Keratinocyte (primary cell): ENCODE results near the gene PRR11. TPM values are rescaled to one million over a fixed set of nuclear protein-coding genes. Genes with fewer than 3 reads are reported as not detected.
"Not testable (repeated sequence)": the region's sequence is repeated elsewhere in the genome, so short reads cannot be mapped to it uniquely, and the experiment has no call there.

Experiments used
- DNase-seq: peaks from one replicate; pipeline ENCODE4 v3.0.0-alpha.2; 2011; ENCODE audit warnings: low read depth, missing footprints, low spot score
- FAIRE-seq: peaks from 2 replicates; lab custom pipeline; 2011; peaks lifted over from hg19 to GRCh38; lab: Jason Lieb, UNC
- H2AFZ ChIP-seq: 2 replicates; pipeline ENCODE4 v1.6.0; 2012; ENCODE audit warnings: low read length, control low read depth, inconsistent platforms; ENCODE audit not compliant: control insufficient read depth
- H3K27ac ChIP-seq: 2 replicates; pipeline ENCODE4 v1.5.1; 2011; ENCODE audit warnings: low read length; ENCODE audit not compliant: control insufficient read depth, insufficient read depth
- H3K27me3 ChIP-seq: 3 replicates; pipeline ENCODE4 v1.6.0; 2011; ENCODE audit warnings: low read length; ENCODE audit not compliant: control insufficient read depth, insufficient read depth; ENCODE audit errors: extremely low read depth
- H3K36me3 ChIP-seq, 2 experiments: 2 replicates in 1 of 2; 3 replicates in 1 of 2; pipeline ENCODE4 v1.5.1; 2011; ENCODE audit warnings: low read length in 2 of 2, mild to moderate bottlenecking in 1 of 2; ENCODE audit not compliant: control insufficient read depth in 2 of 2, insufficient read depth in 2 of 2; ENCODE audit errors: extremely low read depth in 1 of 2
- H3K4me1 ChIP-seq: 3 replicates; pipeline ENCODE4 v1.5.1; 2011; ENCODE audit warnings: low read length; ENCODE audit not compliant: control insufficient read depth, insufficient read depth; ENCODE audit errors: extremely low read depth
- H3K4me2 ChIP-seq: 3 replicates; pipeline ENCODE4 v1.6.0; 2011; ENCODE audit warnings: low read depth, low read length; ENCODE audit not compliant: control insufficient read depth, insufficient read depth; ENCODE audit errors: extremely low read depth
- H3K4me3 ChIP-seq, 3 experiments: fragments of 200-600 bp in 1 of 3; sonication (generic) in 1 of 3; 2 replicates in 2 of 3; 3 replicates in 1 of 3; pipeline ENCODE4 v1.5.1; 2011 to 2016; ENCODE audit warnings: low read length in 3 of 3, mild to moderate bottlenecking in 3 of 3, control low read depth in 2 of 3, inconsistent platforms in 1 of 3, low read depth in 1 of 3, mixed read lengths in 1 of 3, mixed run types in 1 of 3, moderate library complexity in 1 of 3; ENCODE audit not compliant: control insufficient read depth in 2 of 3, insufficient read depth in 2 of 3; ENCODE audit errors: extremely low read depth in 1 of 3
- H3K79me2 ChIP-seq: 2 replicates; pipeline ENCODE4 v1.6.0; 2012; ENCODE audit warnings: low read length; ENCODE audit not compliant: control insufficient read depth, insufficient read depth
- H3K9ac ChIP-seq: 3 replicates; pipeline ENCODE4 v1.6.0; 2011; ENCODE audit warnings: low read length; ENCODE audit not compliant: control insufficient read depth, insufficient read depth; ENCODE audit errors: extremely low read depth
- H3K9me1 ChIP-seq: 3 replicates; pipeline ENCODE4 v1.6.0; 2011; ENCODE audit warnings: low read length; ENCODE audit not compliant: control insufficient read depth, insufficient read depth; ENCODE audit errors: extremely low read depth
- H3K9me3 ChIP-seq: 2 replicates; pipeline ENCODE4 v1.5.1; 2012; ENCODE audit warnings: low read depth, low read length; ENCODE audit not compliant: control insufficient read depth
- H4K20me1 ChIP-seq: 3 replicates; pipeline ENCODE4 v1.6.0; 2011; ENCODE audit warnings: low read length; ENCODE audit not compliant: control insufficient read depth, insufficient read depth; ENCODE audit errors: extremely low read depth
- CTCF ChIP-seq, 3 experiments: IDR thresholded peaks in 1 of 3; conservative IDR thresholded peaks in 1 of 3; optimal IDR thresholded peaks in 1 of 3; 2 replicates in 2 of 3; 3 replicates in 1 of 3; pipeline versions ENCODE3 to v1.5.1; 2011; ENCODE audit warnings: low read length in 3 of 3, mild to moderate bottlenecking in 3 of 3, moderate library complexity in 2 of 3, control low read depth in 1 of 3, inconsistent platforms in 1 of 3; ENCODE audit not compliant: insufficient read depth in 2 of 3; ENCODE audit errors: extremely low read depth in 1 of 3
- EZH2 ChIP-seq: IDR thresholded peaks from one replicate; pipeline ENCODE4 v1.6.1; 2012; ENCODE audit warnings: inconsistent platforms, mild to moderate bottlenecking, low read length, moderate library complexity
- dilution Hi-C: fragments of 300-500 bp; cut with MboI; formaldehyde crosslinking; loops from one replicate; pipeline ENCODE4 v1.7.0; 2020; ENCODE audit warnings: low sequenced_read_pairs; ENCODE audit not compliant: extremely low pct_ligation_motif_present
- polyA plus RNA-seq, 5 experiments: library from polyadenylated mRNA; depleted of rRNA in 3 of 5; stranded (reverse) in 3 of 5; stranded (forward) in 1 of 5; unstranded in 1 of 5; fragments of >200 nt; gene quantifications; 1 replicate in 1 of 5; 2 replicates in 3 of 5; 3 replicates in 1 of 5; pipeline versions ENCODE4 v1.2.1 to v1.2.3, GENCODE V29; 2011 to 2012; ENCODE audit warnings: missing spikeins in 2 of 5, low read depth in 1 of 5, low replicate concordance in 1 of 5

The PRR11 gene
- polyA plus RNA-seq, 1 donor (not counting 4 experiments of a cell fraction or from before 2014, with no cell fraction given), result 40.1 TPM

GRCh38 chr17:59223813-59224212 lies 68.3 kb downstream of the PRR11 start:
- Histone ChIP-seq H3K4me1 (peaks cover 6% of the 10 kb centered on the region), H4K20me1 (no peaks in the 10 kb centered on the region), H3K9me3 (no peaks in the 10 kb centered on the region), H3K9ac (no peak overlapping the region), H3K36me3 (no peaks in the 10 kb centered on the region), H3K9me1 (no peaks in the 10 kb centered on the region), H3K27ac (no peak overlapping the region), H3K79me2 (no peaks in the 10 kb centered on the region), H3K4me2 (no peak overlapping the region), H3K27me3 (no peaks in the 10 kb centered on the region), H2AFZ (no peak overlapping the region), H3K4me3 (no peak overlapping the region)
- dilution Hi-C loops, result no loop called here
- no peak for TF ChIP-seq EZH2
- no peak for TF ChIP-seq CTCF (optimal IDR thresholded peaks at IDR 0.05 in 1 of 3, IDR thresholded peaks at IDR 0.05 in 1 of 3, conservative IDR thresholded peaks at IDR 0.05 in 1 of 3; ENCODE audit: extremely low read depth in 1 of 3, insufficient read depth in 2 of 3, low read length in 3 of 3)
- FAIRE-seq (no peak), DNase-seq (no peak)

GRCh38 chr17:59228588-59228987 lies 73.0 kb downstream of the PRR11 start:
- H3K9ac ChIP-seq, H4K20me1 ChIP-seq, H3K9me1 ChIP-seq, H2AFZ ChIP-seq, H3K4me2 ChIP-seq, H3K4me1 ChIP-seq, H3K79me2 ChIP-seq, H3K4me3 ChIP-seq, FAIRE-seq, H3K9me3 ChIP-seq, H3K36me3 ChIP-seq, dilution Hi-C loops, H3K27ac ChIP-seq, DNase-seq, H3K27me3 ChIP-seq: not testable (repeated sequence)

DNA sequence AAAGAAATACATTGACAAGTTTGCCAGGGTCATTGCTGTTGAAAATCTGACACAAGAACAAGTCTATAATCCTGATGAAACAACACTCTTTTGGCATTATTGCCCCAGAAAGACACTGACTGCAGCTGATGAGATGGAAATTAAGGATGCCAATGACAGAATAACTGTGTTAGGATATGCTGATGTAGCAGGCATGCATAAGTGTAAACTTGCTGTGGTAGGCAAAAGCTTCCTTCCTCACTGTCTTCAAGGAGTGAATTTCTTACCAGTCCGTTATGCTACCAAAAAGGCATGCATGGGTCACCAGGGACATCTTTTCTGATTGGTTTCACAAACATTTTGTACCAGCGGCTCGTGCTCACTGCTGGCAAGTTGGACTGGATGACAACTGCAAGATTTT lies 75.2 kb downstream of the PRR11 start:
- Histone ChIP-seq H3K9me3 (no peaks in the 10 kb centered on the region), H3K9ac (no peak overlapping the region), H3K79me2 (no peaks in the 10 kb centered on the region), H3K27ac (no peak overlapping the region), H3K9me1 (no peaks in the 10 kb centered on the region), H3K4me3 (no peak overlapping the region), H3K4me2 (no peak overlapping the region), H3K36me3 (no peaks in the 10 kb centered on the region), H3K4me1 (no peaks in the 10 kb centered on the region), H3K27me3 (no peaks in the 10 kb centered on the region), H2AFZ (no peak overlapping the region), H4K20me1 (no peaks in the 10 kb centered on the region)
- no peak for TF ChIP-seq CTCF (optimal IDR thresholded peaks at IDR 0.05 in 1 of 3, IDR thresholded peaks at IDR 0.05 in 1 of 3, conservative IDR thresholded peaks at IDR 0.05 in 1 of 3; ENCODE audit: extremely low read depth in 1 of 3, insufficient read depth in 2 of 3, low read length in 3 of 3)
- TF ChIP-seq EZH2, result no peak
- no peak for DNase-seq
- dilution Hi-C loops, result no loop called here
- no peak for FAIRE-seq
